Stimulated activated CD4-positive, alpha-beta T cell treated with anti-CD3 and anti-CD28 coated beads, Interleukin-2, amount 100 ng/mL, for 4 hours (primary cell): ENCODE data around the gene SEPTIN3.

Experiments
- DNase-seq: peaks from one replicate; pipeline ENCODE4 v3.0.0-alpha.2; 2020; ENCODE audit warnings: low read depth

SEPTIN3 gene

GRCh38 chr22:42016111-42016510 lies 46.9 kb downstream of the SEPTIN3 start:
- DNase-seq, result no peak

GRCh38 chr22:42018224-42018623 lies 49.0 kb downstream of the SEPTIN3 start:
- DNase-seq, result no peak
